Uterus (tissue), 4 donors: ENCODE data around the gene ERCC5. TPM values are rescaled to one million over a fixed set of nuclear protein-coding genes. Genes with fewer than 3 reads are reported as not detected.

ENCODE experiments used
- DNase-seq, 2 donors: peaks; one replicate each; pipeline ENCODE4 v3.0.0-alpha.2; 2019 to 2020
- H3K27ac ChIP-seq, 2 donors: fragments of 200-600 bp; sonication (generic); 1 replicate in 1 of 2; 2 replicates in 1 of 2; pipeline ENCODE4 v1.5.1; 2016 to 2018
- H3K27me3 ChIP-seq, 2 donors: fragments of 200-600 bp; sonication (generic); one replicate each; pipeline ENCODE4 v1.5.1; 2018 to 2019; ENCODE audit warnings: control low read depth in 1 of 2
- H3K36me3 ChIP-seq, 2 donors: fragments of 200-600 bp; sonication (generic); one replicate each; pipeline ENCODE4 v1.5.1; 2019; ENCODE audit warnings: control low read depth in 1 of 2
- H3K4me1 ChIP-seq, 2 donors: fragments of 200-600 bp; sonication (generic); one replicate each; pipeline ENCODE4 v1.5.1; 2018 to 2019; ENCODE audit warnings: control low read depth in 1 of 2
- H3K4me3 ChIP-seq, 2 donors: fragments of 200-600 bp; sonication (generic); 1 replicate in 1 of 2; 2 replicates in 1 of 2; pipeline ENCODE4 v1.5.1; 2018 to 2019; ENCODE audit warnings: mild to moderate bottlenecking in 1 of 2
- H3K9me3 ChIP-seq, 2 donors: fragments of 200-600 bp; sonication (generic); one replicate each; pipeline ENCODE4 v1.5.1; 2019; ENCODE audit warnings: control low read depth in 1 of 2
- CTCF ChIP-seq, 4 experiments: fragments of 200-600 bp in 2 of 4; fragments of 450-650 bp in 2 of 4; sonication (generic) in 2 of 4; IDR thresholded peaks; one replicate each; pipeline ENCODE4 v1.5.1; 2016 to 2019; ENCODE audit warnings: antibody characterized with exemption in 4 of 4, mild to moderate bottlenecking in 2 of 4, moderate library complexity in 1 of 4
- POLR2A ChIP-seq, 2 donors: fragments of 450-650 bp; IDR thresholded peaks; one replicate each; pipeline ENCODE4 v1.6.1; 2016; ENCODE audit warnings: antibody characterized with exemption in 2 of 2, mild to moderate bottlenecking in 1 of 2, moderate library complexity in 1 of 2
- intact Hi-C: fragments of 100-400 bp; cut with DNase I; formaldehyde crosslinking; loops from one replicate; pipeline ENCODE4 v1.15.1; 2023; ENCODE audit warnings: low total_unique reads
- total RNA-seq, 4 donors: library from RNA; depleted of rRNA in 3 of 4; stranded (reverse); fragments of >200 nt in 3 of 4; gene quantifications; one replicate each; pipeline versions ENCODE4 v1.1.0 to v1.2.4, GENCODE V29; 2014 to 2023
- donor health status: DM: yes; HTN: yes; CAD: no.

Gene ERCC5
- total RNA-seq, 4 donors from 2014 or later: 43.7 to 134 (median 76.4) TPM

- Histone ChIP-seq H3K36me3 (no peaks in the 10 kb centered on the region), H3K4me3 (no peak overlapping the region), H3K9me3 (peaks cover 0 to 1% of the 10 kb centered on the region in 2 donors), H3K4me1 (no peaks in the 10 kb centered on the region), H3K27me3 (no peaks in the 10 kb centered on the region), H3K27ac (no peak overlapping the region)
- DNase-seq: no peak
- TF ChIP-seq CTCF (IDR thresholded peaks at IDR 0.05): no peak
- no peak for TF ChIP-seq POLR2A (IDR thresholded peaks at IDR 0.05)
- intact Hi-C loops: no loop called here
Measured at GRCh38 chr13:102815788-102816187, 30.0 kb upstream of the ERCC5 start.

DNA sequence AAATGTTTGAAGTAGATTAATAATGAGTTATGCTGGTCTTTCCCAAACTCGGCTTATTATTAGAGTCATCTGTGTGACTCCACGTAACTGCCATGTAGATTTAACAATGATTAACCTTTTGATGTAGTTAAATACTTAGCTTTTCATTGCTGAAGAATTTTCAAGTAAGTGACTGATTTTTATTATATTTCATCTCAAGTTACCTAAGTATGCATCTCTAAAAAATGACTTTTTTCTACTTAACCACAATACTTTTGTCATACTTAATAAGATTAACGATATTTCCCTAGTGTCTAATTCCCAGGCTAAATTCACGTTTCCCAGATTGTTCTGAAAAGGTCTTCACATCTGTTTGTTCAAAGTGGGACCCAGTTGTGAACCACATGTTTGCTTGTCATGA lies 29.1 kb upstream of the ERCC5 start:
- Histone ChIP-seq H3K27me3 (no peaks in the 10 kb centered on the region), H3K27ac (no peak overlapping the region), H3K4me1 (no peaks in the 10 kb centered on the region), H3K36me3 (no peaks in the 10 kb centered on the region), H3K9me3 (no peaks in the 10 kb centered on the region), H3K4me3 (no peak overlapping the region)
- no peak for TF ChIP-seq POLR2A (IDR thresholded peaks at IDR 0.05)
- no peak for TF ChIP-seq CTCF (IDR thresholded peaks at IDR 0.05)
- intact Hi-C loops: no loop called here
- DNase-seq: no peak

DNA sequence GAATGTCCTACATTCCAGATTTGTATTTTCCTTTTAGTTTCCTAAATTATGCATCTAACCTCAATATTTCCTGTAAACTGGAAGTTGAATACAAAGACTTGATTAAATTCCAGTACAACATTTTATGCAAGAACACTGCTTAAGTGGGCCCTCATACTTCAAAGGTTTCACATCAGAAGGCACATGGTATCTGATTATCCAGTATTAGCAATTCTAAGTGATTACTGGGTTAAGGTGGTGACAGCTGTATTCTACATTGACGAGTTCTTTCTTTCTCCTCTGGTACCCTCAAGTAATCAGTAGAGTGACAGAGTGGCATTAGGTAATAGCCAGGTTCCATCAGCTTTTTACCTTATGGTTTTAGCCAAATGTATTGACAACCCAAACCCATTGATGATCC lies 28.6 kb upstream of the ERCC5 start:
- Histone ChIP-seq H3K9me3 (no peaks in the 10 kb centered on the region), H3K27ac (no peak overlapping the region), H3K27me3 (no peaks in the 10 kb centered on the region), H3K4me3 (no peak overlapping the region), H3K36me3 (no peaks in the 10 kb centered on the region), H3K4me1 (no peaks in the 10 kb centered on the region)
- DNase-seq: no peak
- intact Hi-C loops: no loop called here
- no peak for TF ChIP-seq CTCF (IDR thresholded peaks at IDR 0.05)

- Histone ChIP-seq H3K36me3 (no peaks in the 10 kb centered on the region), H3K9me3 (no peaks in the 10 kb centered on the region), H3K27me3 (no peaks in the 10 kb centered on the region), H3K4me1 (no peaks in the 10 kb centered on the region), H3K27ac (no peak overlapping the region), H3K4me3 (no peak overlapping the region)
- TF ChIP-seq CTCF (IDR thresholded peaks at IDR 0.05) (no peak), POLR2A (IDR thresholded peaks at IDR 0.05) (no peak)
- intact Hi-C loops: no loop called here
- DNase-seq: no peak
Measured at GRCh38 chr13:102817907-102818306, 27.9 kb upstream of the ERCC5 start.

DNA sequence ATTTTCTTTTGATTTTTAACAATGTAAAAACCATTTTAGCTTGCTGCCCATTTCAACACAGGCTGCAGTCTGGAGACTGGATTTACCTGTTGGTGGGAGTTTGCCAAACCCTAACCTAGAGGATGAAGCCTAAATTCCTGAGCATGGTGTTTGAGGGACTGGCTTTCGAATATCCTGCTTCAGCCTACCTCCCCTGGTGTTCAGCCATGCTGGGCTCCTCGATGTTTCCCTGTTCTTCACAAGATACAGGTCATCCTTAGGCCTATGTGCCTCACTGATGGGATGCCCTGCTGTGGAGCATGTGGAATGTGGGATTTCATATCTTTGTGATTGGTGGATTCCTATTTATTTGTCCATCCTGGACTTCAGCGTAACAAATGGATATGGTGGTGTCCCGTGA lies 20.4 kb upstream of the ERCC5 start:
- no peaks in the 10 kb centered on the region for H3K27me3 ChIP-seq
- no peaks in the 10 kb centered on the region for H3K36me3 ChIP-seq
- H3K27ac ChIP-seq: no peak overlapping the region
- H3K9me3 ChIP-seq: no peaks in the 10 kb centered on the region
- no peak overlapping the region for H3K4me3 ChIP-seq
- intact Hi-C loops: no loop called here
- DNase-seq: no peak
- TF ChIP-seq POLR2A (IDR thresholded peaks at IDR 0.05): no peak
- H3K4me1 ChIP-seq: no peaks in the 10 kb centered on the region
